NCI-H446 treated with DMSO at 0.1 percent for 48 hours (cell line): ENCODE measurements around the gene CACHD1.

ENCODE experiments used
- DNase-seq: peaks from one replicate; lab custom pipeline; 2025; lab: John Stamatoyannopoulos, UW

The CACHD1 gene

DNA sequence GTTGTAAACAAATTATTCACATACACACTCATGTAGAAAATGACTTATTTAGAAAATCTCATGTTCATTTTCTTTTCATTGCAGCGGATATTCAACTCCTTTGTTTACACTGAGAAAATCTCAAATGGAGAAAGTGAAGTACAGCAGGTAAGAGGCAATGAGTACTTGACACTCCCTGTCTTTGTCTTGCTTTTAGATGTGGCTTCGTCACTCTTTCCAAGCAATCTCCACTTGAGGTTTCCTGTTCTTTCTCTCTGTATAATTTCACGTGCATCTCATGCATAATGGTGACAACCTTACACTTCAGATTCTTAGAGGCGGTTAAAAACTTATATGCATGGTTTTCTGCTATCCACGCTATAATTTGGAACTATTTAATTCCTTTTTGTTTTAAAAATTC lies 80.6 kb downstream of the CACHD1 start:
- DNase-seq, result no peak

DNA sequence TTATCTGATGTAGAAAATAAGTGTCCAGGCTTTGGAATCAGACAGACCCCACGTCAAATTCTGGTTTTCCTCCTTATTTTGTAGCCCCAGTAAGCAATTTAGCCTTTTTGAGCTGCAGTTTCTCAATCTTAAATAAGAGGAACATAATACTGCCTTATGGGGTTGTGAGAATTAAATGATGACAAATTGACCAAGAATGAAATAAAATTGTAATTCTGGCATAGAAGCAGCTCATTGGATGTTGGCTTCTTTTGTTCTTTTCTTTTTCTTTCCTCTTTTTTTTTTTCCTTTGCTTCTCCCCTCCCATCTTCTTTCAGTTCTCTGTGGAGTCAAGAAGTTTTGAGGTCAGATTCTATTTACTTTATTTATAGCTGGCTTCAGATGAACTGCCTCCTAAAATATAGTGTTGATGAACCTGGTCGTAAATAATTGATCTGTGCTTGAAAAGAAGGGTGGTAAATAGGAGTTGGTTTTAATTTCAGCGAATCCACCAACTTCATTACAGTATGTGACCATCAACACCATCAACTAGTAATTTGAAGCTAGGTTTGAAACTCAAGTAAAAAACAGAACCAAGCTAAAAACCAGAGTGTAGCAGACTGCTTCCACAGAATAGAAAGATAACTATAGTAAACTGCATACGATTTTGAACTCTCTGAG lies 81.1 kb downstream of the CACHD1 start:
- DNase-seq, result no peak

DNA sequence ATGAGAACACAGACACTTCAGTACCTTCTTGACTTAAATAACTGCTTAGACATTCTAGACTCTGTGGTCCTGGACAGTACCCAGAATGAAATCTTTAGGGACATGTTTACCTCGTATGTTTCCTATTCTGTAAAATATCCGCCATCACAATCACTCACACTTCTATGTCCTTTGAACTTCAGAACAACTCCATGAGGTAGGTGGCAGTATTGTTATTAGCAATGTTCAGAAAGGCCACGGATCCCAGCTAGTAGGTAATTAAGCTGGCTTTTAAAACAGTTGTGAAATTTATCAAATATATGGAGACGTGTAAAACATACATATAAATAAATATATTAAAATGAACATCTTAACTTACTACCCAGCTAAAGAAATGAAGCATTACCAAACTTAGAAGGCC lies 83.4 kb downstream of the CACHD1 start:
- no peak for DNase-seq

DNA sequence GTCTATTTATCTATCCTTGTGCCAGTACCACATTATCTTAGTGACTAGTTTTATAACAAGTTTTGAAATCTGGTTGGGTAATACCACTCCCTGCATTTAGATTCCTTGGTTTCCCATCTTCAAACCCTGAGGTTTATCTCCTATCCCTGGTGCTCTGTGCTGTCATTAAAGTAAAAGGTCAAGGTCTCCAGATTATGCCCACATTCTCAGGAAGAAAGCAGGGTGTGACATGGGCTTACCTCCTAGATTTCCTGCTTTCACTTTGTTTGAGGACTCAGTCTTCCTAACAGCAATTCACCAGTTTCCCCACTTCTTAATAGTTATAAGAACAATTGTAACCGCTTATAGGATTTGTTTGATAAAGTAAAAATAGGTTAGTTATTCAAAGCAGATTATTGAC lies 86.0 kb downstream of the CACHD1 start:
- DNase-seq, result no peak

DNA sequence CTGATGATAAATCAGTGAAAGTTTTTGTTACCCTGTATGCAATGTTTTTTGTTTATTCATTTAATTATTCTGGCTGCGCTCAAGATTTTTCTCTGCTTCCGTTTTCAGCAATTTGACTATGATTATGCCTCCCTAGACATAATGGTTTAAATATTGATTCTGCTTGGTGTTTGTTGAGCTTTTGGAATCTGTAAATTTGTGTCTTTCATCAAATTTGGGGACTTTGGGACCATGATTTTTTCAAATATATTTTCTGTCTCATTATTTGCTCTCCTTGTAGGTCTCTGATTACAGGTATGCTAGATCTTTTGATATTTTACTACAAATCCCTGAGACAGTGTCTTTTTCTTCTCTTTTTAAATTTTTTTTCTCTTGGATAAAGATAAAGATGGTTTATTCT lies 92.1 kb downstream of the CACHD1 start:
- no peak for DNase-seq

DNA sequence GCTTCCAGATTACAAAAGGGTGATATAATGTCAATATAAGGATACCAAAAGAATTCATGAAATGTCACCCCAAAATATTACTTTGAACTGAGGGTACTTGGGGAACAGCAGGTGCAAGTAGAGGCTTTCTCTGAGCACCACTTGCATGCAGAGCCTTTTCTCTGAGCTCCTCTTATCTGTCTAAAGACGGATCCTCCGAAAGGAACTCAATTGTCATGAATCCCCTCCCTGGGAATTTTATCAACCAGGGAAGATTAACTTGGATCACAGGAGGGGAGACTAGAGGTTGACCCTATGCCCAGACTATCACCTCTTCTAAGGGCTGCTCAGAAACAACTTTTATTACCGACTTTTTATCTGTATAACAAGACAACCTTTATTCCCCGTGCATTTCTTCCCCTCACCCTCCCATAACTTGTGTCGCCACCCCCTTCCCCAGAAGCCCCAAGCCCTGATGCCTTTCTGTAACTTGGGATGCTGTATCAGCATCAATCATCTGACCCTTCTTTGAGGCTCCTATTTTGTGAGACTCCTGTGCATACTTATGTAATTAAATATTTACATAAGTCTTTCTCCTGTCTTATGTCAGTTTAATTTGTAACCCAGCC lies 94.1 kb downstream of the CACHD1 start:
- DNase-seq, result no peak

DNA sequence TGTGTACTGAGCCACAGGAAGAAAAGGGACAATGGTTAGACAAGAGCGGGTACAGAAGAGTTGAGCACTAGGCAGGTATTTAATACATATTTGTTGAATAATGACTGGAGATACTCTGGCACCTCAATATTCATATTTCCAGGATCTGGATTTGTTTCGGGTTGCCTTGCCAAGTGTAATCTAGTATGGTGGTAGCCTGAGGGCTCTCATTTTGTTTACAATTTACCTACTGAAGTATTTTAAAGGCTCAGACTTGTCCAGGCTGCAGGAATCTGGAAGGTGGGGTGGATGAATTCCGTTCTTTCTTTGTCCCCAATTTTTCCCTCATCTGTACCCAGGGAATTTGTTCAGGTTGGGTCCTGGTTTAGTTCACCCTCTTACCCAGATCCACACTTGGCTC lies 95.0 kb downstream of the CACHD1 start:
- no peak for DNase-seq

DNA sequence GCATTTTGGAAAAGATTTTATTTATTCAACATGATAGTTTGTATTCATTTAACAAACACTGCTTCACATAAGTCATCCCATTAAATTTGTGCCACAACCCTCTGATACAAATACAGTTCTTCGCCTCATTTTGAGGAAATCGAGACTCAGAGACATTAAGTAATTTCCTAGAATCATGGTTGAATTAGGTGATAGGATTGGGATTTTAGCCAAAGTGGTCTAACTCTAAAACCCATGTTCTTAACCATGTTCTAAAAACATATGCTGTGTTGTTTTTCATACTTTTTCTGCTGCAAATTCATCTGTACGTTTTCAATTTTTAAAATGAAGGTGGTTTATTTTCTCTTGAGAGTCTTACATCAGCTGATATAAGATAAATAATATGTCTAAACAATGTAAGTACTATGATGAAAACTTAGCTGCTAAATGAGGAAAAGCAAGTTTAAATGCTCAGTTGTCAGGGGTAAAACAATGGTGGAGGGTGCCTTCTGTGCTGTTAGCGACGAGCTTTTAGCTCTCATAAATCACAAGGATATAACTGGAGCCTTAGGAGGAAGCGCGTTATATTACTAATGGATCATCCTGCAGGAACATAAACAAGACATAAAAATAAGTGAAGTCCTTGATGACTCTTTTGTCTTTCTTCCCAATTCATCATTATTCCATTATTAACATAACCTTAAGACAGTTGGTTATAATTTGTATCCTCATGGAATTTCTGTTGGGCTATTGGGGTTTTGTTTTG lies 97.7 kb downstream of the CACHD1 start:
- DNase-seq, result no peak

DNA sequence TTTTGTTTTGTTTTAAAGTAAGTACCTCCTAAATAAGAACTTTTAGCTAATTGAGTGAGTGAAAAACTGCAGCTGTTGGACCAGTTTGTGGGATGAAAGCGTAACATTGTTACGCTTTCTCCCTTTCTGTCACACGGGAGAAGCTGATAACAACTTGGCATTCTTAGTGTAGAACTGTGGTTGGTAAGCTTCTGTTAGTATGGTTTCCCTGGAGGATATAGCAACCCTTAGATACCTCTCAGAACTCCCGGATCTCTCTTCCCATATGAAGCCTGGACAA lies 98.2 kb downstream of the CACHD1 start:
- no peak for DNase-seq

DNA sequence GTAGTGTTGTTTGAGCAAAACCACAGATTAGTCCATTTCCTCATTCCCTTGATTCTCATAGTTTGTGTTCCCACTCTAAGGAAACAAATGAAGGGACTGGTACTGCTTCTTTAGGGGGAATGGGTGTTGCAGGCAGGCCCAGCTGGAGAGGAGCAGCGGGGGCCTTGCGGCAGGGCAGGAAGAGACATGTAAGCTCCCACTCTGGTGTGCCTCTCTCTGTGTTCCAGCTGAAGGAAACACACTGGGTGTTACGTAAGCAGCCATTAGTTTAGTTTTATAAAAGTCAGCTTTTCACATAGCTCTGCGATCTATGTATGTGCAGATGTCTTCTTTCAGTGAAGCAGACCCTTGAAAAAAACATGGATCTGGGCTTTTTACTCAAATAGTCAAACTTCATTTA lies 99.5 kb downstream of the CACHD1 start:
- no peak for DNase-seq

DNA sequence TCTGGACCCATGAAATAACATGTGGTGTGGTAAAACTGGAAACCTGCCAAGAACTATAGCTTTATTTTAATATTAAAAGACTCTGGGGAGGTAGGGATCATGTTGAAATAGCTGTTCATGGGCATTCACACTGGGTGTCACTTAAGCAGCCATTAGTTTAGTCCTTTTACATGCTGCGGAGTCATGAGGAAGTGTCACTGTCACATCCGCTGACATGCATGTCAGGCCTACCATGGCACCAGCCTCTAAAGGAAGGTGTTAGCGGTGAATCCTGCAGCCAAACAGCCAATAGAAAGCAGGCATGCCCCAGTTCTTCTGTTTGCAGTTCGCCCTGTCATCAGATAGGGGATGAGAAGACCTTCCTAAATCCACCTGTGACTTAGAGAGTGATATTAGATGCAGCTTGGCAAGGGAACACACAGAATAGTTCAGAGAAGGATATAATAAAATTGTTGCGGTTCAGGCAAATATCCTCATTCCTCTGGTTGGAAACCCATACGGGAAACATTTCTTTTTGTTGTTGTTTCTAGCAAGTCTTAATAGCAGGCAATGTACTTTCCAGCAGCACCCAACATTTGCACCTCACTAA lies 100.4 kb downstream of the CACHD1 start:
- no peak for DNase-seq

DNA sequence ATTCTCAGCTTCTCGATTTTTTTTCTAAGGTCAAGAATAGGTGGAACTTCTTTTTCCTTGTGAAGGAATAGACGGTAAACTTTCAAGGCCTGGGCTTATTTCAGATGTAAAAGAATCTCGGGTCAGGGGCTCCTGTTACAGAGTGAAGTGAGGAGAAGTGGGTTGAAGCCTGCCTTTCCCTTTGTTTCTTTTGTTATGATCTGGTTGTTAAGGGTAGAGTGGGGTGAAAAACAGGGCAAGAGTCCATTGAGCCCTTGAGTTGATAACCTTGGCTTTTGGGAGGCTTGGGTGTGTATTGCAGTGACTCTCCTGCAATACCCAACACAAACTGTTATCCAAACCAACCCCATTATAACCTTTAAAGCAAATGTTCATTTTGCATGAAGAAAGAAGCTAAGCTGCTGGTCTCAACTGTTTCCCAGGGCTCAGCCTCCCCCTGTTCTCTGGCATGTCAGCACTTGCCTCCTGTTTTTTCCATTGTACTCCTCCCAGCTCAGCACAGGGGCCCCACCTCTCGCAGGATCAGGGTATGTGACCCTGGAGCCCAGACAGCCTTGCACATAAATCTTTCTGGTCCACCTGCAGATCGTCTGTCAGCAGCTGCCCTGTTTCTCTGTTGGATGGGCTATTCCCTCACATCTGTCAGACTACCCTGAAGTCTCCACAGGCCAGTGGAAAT lies 102.4 kb downstream of the CACHD1 start:
- no peak for DNase-seq

DNA sequence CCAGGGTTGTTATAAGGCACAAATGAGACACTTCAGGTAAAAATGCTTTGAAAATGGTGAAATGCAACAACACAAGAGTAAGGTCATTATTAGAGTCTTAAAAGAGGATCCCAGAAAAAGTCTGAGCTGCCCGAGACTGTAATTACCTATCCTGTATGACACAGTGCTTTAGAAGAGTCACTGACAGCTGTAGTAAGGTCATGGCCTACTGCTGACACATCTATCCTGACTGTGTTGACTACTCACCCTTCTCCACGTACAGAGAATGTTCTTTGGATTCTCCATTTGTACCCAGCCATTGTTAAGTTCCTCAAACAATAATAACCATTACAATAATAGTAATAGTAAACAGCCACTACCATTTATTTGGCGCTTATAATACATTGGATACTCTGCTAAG lies 104.4 kb downstream of the CACHD1 start:
- no peak for DNase-seq

DNA sequence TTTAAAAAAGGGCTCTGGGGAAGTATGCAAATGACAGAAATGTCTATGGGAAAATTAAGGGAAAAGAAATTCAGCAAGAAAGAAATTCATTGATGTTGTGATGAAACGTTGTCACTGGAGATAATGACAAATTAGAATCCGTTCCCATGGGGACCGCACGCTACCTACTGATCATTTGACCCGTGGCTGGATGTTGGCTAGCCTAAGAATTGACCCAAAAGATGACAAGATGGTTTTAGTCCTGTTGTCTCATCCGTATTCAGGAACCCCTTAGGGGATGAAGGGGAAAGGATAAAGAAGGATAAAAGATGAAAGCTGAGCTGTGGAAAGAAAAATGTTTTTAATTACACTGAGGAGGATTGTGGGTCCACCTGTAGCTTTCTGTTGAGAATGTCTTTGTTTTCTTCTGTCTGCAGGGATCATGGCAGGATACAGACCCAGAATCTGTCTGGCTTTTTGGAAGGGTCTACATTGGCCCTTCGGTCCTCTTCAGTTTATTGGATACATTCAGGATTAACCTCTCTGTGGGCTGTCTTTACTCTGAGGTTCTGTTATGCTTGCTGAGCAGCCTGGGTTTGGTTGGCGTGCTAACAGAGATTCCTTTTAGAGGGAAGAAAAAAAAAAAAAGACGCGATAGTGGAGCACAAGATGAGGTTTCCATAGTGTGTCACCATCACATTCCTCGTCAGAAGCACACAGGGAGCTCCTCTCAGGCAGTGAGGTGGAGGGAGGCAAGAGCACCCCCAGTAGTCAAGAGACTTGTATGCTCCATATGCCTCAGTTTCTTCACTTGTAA lies 106.2 kb downstream of the CACHD1 start:
- no peak for DNase-seq

DNA sequence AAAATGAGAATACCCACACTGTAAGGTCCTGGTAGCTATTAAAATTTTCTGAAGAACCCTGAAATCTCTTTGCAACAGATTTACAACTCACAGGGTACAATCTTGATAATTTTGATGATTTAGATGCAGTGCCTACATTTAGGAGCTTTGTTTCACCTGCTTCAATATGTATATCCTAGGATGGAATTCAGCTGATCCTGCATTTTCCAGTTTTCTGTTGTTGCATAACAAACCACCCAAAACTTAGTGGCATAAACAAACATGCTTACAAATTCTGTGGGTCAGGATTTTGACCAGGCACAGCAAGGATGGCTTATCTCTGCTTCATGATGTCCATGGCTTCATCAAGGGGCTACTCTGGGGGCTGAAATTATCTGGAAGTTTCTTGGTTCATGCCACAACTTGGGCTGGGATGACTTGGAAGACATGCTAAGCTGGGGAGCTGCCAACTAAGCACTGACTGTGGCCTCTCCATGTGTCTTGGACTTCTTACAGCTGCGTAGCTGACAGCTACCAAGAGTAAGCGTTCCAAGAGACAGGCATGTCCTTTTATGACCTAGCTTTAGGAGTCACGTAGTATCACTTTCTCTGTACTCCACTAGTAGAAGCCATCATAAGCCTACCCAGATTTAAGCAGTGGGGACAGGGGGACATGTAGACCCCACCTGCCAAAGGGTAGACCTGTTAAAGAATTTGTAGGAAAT lies 108.5 kb downstream of the CACHD1 start:
- DNase-seq, result no peak

DNA sequence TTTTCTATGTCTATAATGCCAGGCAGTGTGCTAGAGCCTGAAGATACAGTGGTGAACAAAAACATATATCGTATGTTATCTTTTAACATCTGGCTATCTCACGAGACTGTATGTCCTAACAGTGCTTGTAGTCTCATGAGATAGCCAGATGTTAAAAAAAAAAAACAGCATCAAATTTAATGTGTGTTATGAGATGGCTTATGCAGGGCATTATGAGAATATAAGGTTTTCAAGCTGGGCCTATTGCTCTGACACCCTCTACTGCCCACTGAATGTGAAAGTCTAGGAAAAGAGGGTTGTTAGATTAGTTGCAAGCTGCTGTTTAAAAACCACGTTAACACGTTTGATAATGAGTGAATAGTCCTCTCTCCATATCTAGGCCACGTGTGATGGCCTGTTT lies 109.8 kb downstream of the CACHD1 start:
- DNase-seq, result no peak

DNA sequence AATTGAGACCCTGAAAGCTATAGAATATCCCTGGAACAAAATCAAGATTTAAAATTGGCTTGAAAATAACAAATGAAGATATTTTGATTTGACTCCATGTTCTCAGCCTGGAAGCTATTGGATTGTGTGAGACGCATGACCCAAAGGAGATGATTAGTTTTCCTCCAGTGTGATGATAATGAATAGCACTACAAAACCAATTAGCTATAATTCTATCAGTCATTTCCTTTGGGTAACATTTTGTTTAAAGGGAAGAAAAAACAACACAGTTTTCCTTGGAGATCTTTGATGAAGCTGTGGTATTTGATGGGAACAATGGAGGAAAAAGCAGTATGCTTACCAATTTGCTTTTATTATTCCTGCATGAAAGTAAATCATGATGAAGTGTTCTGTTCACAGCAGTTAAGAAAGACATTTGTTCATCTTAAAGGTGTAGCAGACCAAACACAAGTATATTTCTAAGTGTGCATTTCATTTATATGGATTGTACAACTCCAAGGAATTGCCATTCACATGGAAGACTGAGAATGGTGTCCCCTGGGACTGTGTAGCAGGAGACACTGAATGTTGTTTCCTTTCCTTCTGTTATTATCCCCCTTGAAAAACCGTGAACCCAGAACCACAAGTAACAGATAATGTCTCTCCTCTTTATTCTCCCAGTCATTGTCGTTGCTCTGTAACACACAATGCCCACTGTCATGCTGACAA lies 111.4 kb downstream of the CACHD1 start:
- DNase-seq, result no peak

DNA sequence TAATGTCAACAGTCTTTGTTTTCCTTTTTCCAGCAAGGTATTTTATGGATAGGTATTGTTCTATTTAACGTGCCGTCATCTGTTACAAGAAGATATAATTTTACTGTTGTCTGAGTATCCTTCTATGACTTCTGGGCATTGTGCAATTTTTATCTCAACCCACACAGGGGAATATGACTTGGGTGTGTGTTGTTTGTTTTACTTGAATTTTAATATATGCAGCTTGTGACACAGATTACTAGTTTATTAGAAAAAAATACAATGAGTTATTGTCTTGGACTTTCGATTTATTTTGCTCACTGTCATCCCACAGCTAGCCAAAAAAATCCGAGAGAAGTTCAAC lies 111.9 kb downstream of the CACHD1 start:
- no peak for DNase-seq

DNA sequence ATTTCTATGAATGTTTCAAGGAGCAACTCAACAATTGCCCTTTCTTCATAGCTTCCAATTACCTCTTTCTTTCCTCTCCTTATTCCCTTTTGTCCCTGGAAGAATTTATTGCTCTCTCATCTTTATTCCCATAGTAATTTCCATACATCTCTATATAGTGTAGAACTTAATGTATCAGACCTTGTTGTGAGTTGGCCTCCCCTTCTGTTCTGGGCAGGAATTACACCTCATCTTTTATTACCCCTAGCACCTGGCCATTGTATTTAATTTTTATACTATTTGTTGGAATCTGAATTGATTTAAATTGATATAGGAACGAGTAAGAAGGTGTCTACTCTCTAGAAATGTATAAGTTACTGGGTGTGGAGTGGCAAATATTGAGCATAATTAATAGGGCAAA lies 114.5 kb downstream of the CACHD1 start:
- DNase-seq, result no peak

DNA sequence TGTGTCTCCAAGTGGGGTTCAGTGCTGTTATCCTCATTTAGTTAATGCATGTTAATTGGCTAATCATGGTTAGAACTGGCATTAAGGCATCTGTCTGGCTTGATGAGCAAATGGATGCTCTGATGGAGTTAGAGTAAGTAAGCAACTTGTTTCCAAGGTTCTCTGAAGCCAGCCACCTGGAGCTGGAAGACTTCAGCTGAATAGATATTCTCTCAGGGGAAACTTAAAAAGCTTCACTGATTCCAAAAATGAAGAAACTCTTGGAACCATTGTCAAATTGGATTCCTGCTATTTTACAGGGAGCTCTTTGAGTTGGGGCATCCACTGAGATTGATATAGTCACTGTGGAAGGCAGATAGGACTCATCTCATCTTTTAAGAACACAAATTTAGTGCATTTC lies 118.9 kb downstream of the CACHD1 start:
- no peak for DNase-seq

DNA sequence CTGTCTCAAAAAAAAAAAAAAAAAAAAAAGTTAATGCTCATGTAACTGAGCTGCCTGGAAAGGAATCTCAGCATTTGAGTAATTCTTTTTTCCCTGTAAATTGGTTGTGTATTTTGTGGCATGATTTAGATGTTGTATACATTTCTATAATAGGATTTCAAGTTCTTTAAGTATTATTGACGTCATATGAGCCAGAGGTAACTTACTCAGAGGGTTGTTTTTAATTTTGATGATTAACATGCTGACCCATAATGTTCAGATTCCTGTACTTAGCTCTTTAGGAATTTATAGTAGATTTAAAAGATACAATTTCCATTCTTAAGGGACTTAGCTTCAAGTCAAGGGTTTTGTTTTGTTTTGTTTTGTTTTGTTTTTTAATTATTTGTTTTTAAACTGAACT lies 120.4 kb downstream of the CACHD1 start:
- DNase-seq, result no peak
